Upper lobe of right lung (tissue), 1 donor: Measurements from ENCODE around the gene MAP4K4. TPM values are rescaled to one million over a fixed set of nuclear protein-coding genes. Genes with fewer than 3 reads are reported as not detected.
"Not testable (repeated sequence)": the region's sequence is repeated elsewhere in the genome, so short reads cannot be mapped to it uniquely, and the experiment has no call there.

Source experiments
- ATAC-seq: fragments of 200-7000 bp; cut with Tn5 transposase; one replicate; pipeline ENCODE4 v1.9.1; 2020; ENCODE audit warnings: mild to moderate bottlenecking, moderate library complexity
- DNase-seq: peaks from one replicate; pipeline ENCODE4 v3.0.0-alpha.2; 2020
- H3K27ac ChIP-seq: fragments of 200-600 bp; one replicate; pipeline ENCODE4 v1.8.0; 2022
- H3K27me3 ChIP-seq: fragments of 200-600 bp; one replicate; pipeline ENCODE4 v1.8.0; 2022; ENCODE audit warnings: mild to moderate bottlenecking
- H3K36me3 ChIP-seq: fragments of 200-600 bp; one replicate; pipeline ENCODE4 v1.8.0; 2022
- H3K4me1 ChIP-seq: fragments of 200-600 bp; one replicate; pipeline ENCODE4 v1.8.0; 2022
- H3K4me3 ChIP-seq: fragments of 200-600 bp; one replicate; pipeline ENCODE4 v1.8.0; 2022; ENCODE audit warnings: mild to moderate bottlenecking
- H3K9me3 ChIP-seq: fragments of 200-600 bp; one replicate; pipeline ENCODE4 v1.8.0; 2022
- CTCF ChIP-seq: fragments of 200-600 bp; IDR thresholded peaks from one replicate; pipeline ENCODE4 v1.8.0; 2022; ENCODE audit warnings: antibody characterized with exemption
- intact Hi-C: fragments of 100-400 bp; cut with DNase I; formaldehyde crosslinking; loops from one replicate; pipeline ENCODE4 v1.11.0; 2022
- total RNA-seq: library from RNA; stranded (reverse); fragmentation: NEBNext Ultra II Directional; extraction: Animal tissue kit (Norgen Biotek cat#: 25700); gene quantifications from one replicate; pipeline ENCODE4 v1.2.1, GENCODE V29; 2021
- donor health status: DM: no; HTN: yes; CAD: no; lungs with severe emphysema.

The MAP4K4 gene
- total RNA-seq, 1 donor from 2014 or later, result 88.7 TPM

- no peak overlapping the region for H3K27ac ChIP-seq
- no peak for TF ChIP-seq CTCF
- ATAC-seq, result no peak
- peaks cover 51% of the 10 kb centered on the region for H3K4me1 ChIP-seq
- no peak overlapping the region for H3K4me3 ChIP-seq
- intact Hi-C loops, result no loop called here
- H3K27me3 ChIP-seq, result no peaks in the 10 kb centered on the region
- H3K36me3 ChIP-seq, result no peaks in the 10 kb centered on the region
- no peaks in the 10 kb centered on the region for H3K9me3 ChIP-seq
- DNase-seq, result no peak
Measured at GRCh38 chr2:101748000-101748399, 50.5 kb downstream of the MAP4K4 start.

- H3K27ac ChIP-seq, H3K9me3 ChIP-seq, DNase-seq, ATAC-seq, H3K36me3 ChIP-seq, intact Hi-C loops, H3K4me3 ChIP-seq, H3K27me3 ChIP-seq: not testable (repeated sequence)
- peaks cover 51% of the 10 kb centered on the region for H3K4me1 ChIP-seq
Measured at GRCh38 chr2:101748462-101748861, 51.0 kb downstream of the MAP4K4 start.

- Histone ChIP-seq H3K4me1 (peaks cover 64% of the 10 kb centered on the region), H3K4me3 (no peak overlapping the region), H3K27ac (no peak overlapping the region), H3K36me3 (no peaks in the 10 kb centered on the region), H3K9me3 (no peaks in the 10 kb centered on the region), H3K27me3 (no peaks in the 10 kb centered on the region)
- intact Hi-C loops, result no loop called here
- ATAC-seq, result no peak
- no peak for TF ChIP-seq CTCF
- DNase-seq, result no peak
Measured at GRCh38 chr2:101750688-101751087, 53.2 kb downstream of the MAP4K4 start.

GRCh38 chr2:101751276-101751815 is 53.8 kb downstream of the MAP4K4 start:
- no peak for TF ChIP-seq CTCF
- peaks cover 58% of the 10 kb centered on the region for H3K4me1 ChIP-seq
- no peaks in the 10 kb centered on the region for H3K9me3 ChIP-seq
- ATAC-seq, result no peak
- no peak overlapping the region for H3K27ac ChIP-seq
- intact Hi-C loops, result no loop called here
- H3K4me3 ChIP-seq, result no peak overlapping the region
- DNase-seq, result no peak
- no peaks in the 10 kb centered on the region for H3K27me3 ChIP-seq
- H3K36me3 ChIP-seq, result no peaks in the 10 kb centered on the region

GRCh38 chr2:101751875-101752619 is 54.5 kb downstream of the MAP4K4 start:
- Histone ChIP-seq H3K27ac (no peak overlapping the region), H3K4me1 (peaks cover 53% of the 10 kb centered on the region), H3K4me3 (no peak overlapping the region), H3K36me3 (no peaks in the 10 kb centered on the region), H3K27me3 (no peaks in the 10 kb centered on the region), H3K9me3 (no peaks in the 10 kb centered on the region)
- no peak for TF ChIP-seq CTCF
- intact Hi-C loops, result no loop called here
- ATAC-seq, result peak; percentile 20
- no peak for DNase-seq

- intact Hi-C loops, result no loop called here
- no peak for ATAC-seq
- peaks cover 43% of the 10 kb centered on the region for H3K4me1 ChIP-seq
- H3K27ac ChIP-seq, result no peak overlapping the region
- H3K36me3 ChIP-seq, result no peaks in the 10 kb centered on the region
- TF ChIP-seq CTCF, result no peak
- no peak overlapping the region for H3K4me3 ChIP-seq
- H3K9me3 ChIP-seq, result no peaks in the 10 kb centered on the region
- DNase-seq, result no peak
- H3K27me3 ChIP-seq, result no peaks in the 10 kb centered on the region
Measured at GRCh38 chr2:101752716-101753616, 55.5 kb downstream of the MAP4K4 start.
